Neuronal stem cell (in vitro differentiated cells): Measurements from ENCODE around the gene HRAS.

Experiments used
- DNase-seq: peaks from one replicate; pipeline ENCODE4 v3.0.0-alpha.2; 2013; ENCODE audit warnings: low spot score
- H2AFZ ChIP-seq: one replicate; pipeline ENCODE4 v1.6.1; 2013; ENCODE audit warnings: mild to moderate bottlenecking, low read length, inconsistent platforms
- H2AK5ac ChIP-seq: 2 replicates; pipeline ENCODE4 v1.6.1; 2013; ENCODE audit warnings: low read depth, mild to moderate bottlenecking, inconsistent platforms, low read length, moderate library complexity, mixed read lengths
- H2BK120ac ChIP-seq: 2 replicates; pipeline ENCODE4 v1.6.1; 2013; ENCODE audit warnings: low read depth, mild to moderate bottlenecking, inconsistent platforms, low read length, moderate library complexity, mixed read lengths
- H2BK12ac ChIP-seq: one replicate; pipeline ENCODE4 v1.6.1; 2013; ENCODE audit warnings: low read length, inconsistent platforms
- H2BK15ac ChIP-seq: 2 replicates; pipeline ENCODE4 v1.6.1; 2013; ENCODE audit warnings: mild to moderate bottlenecking, low read length, inconsistent platforms, mixed read lengths
- H2BK5ac ChIP-seq: one replicate; pipeline ENCODE4 v1.6.1; 2013; ENCODE audit warnings: inconsistent platforms, mild to moderate bottlenecking, low read length, moderate library complexity
- H3K14ac ChIP-seq: one replicate; pipeline ENCODE4 v1.6.1; 2013; ENCODE audit warnings: low read length, inconsistent platforms
- H3K18ac ChIP-seq: 2 replicates; pipeline ENCODE4 v1.6.1; 2013; ENCODE audit warnings: low read length, inconsistent platforms
- H3K23ac ChIP-seq: 2 replicates; pipeline ENCODE4 v1.6.1; 2013; ENCODE audit warnings: low read depth, mild to moderate bottlenecking, mixed read lengths, low read length, inconsistent platforms; ENCODE audit not compliant: poor library complexity
- H3K27ac ChIP-seq: replicated peaks from 3 replicates; pipeline ENCODE4 v1.5.1; 2013; ENCODE audit warnings: low read length, inconsistent platforms
- H3K27me3 ChIP-seq, 3 experiments: 2 replicates each; pipeline ENCODE4 v1.6.1; 2013; ENCODE audit warnings: low read length in 3 of 3, mild to moderate bottlenecking in 2 of 3, inconsistent platforms in 1 of 3, low read depth in 1 of 3, mixed read lengths in 1 of 3, moderate library complexity in 1 of 3; ENCODE audit not compliant: control insufficient read depth in 3 of 3, insufficient read depth in 3 of 3
- H3K36me3 ChIP-seq, 2 donors: replicated peaks in 1 of 2; 2 replicates each; pipeline ENCODE4 v1.6.1; 2013; ENCODE audit warnings: low read length in 2 of 2; ENCODE audit not compliant: control insufficient read depth in 2 of 2, insufficient read depth in 2 of 2
- H3K4ac ChIP-seq: 2 replicates; pipeline ENCODE4 v1.6.1; 2013; ENCODE audit warnings: inconsistent platforms, mild to moderate bottlenecking, low read length, moderate library complexity
- H3K4me1 ChIP-seq, 2 donors: 1 replicate in 1 of 2; 2 replicates in 1 of 2; pipeline ENCODE4 v1.6.1; 2013; ENCODE audit warnings: low read length in 2 of 2, low read depth in 1 of 2; ENCODE audit not compliant: control insufficient read depth in 2 of 2, insufficient read depth in 1 of 2
- H3K4me2 ChIP-seq: one replicate; pipeline ENCODE4 v1.6.1; 2013; ENCODE audit warnings: mild to moderate bottlenecking, low read length, inconsistent platforms; ENCODE audit not compliant: insufficient read depth, poor library complexity, severe bottlenecking
- H3K4me3 ChIP-seq, 2 donors: 2 replicates each; pipeline ENCODE4 v1.5.1; 2013; ENCODE audit warnings: low read length in 2 of 2, mild to moderate bottlenecking in 2 of 2, inconsistent platforms in 1 of 2, moderate library complexity in 1 of 2
- H3K79me1 ChIP-seq: one replicate; pipeline ENCODE4 v1.6.1; 2013; ENCODE audit warnings: low read depth, mild to moderate bottlenecking, inconsistent platforms, low read length, moderate library complexity
- H3K9ac ChIP-seq: one replicate; pipeline ENCODE4 v1.6.1; 2013; ENCODE audit warnings: mild to moderate bottlenecking, low read depth, low read length, inconsistent platforms; ENCODE audit not compliant: poor library complexity
- H3K9me3 ChIP-seq, 2 donors: replicated peaks in 1 of 2; 2 replicates each; pipeline versions ENCODE3 to v1.6.1; 2013; ENCODE audit warnings: low read length in 2 of 2, mild to moderate bottlenecking in 2 of 2, inconsistent platforms in 1 of 2, low read depth in 1 of 2, mixed read lengths in 1 of 2, moderate library complexity in 1 of 2; ENCODE audit not compliant: control insufficient read depth in 2 of 2, insufficient read depth in 1 of 2
- H4K8ac ChIP-seq: one replicate; pipeline ENCODE4 v1.6.1; 2013; ENCODE audit warnings: low read depth, mild to moderate bottlenecking, inconsistent platforms, low read length, moderate library complexity
- H4K91ac ChIP-seq: one replicate; pipeline ENCODE4 v1.6.1; 2013; ENCODE audit warnings: low read length, low read depth, mild to moderate bottlenecking, inconsistent platforms; ENCODE audit not compliant: poor library complexity
- WGBS, 2 donors: extraction: QIAGEN DNeasy Blood & Tissue Kit; methylation state at CpG; one replicate each; pipeline ENCODE4 v1.1.7; 2013; ENCODE audit warnings: missing lambda C conversion rate in 2 of 2, mixed read lengths in 1 of 2; ENCODE audit not compliant: insufficient read length in 2 of 2, insufficient replicate concordance in 1 of 2; ENCODE audit errors: extremely low coverage in 2 of 2; 5-methylcytosine and 5-hydroxymethylcytosine counted together

HRAS gene

GRCh38 chr11:550746-551085 is 15.3 kb upstream of the HRAS start:
- Histone ChIP-seq H3K14ac (no peak overlapping the region), H3K9me3 (no peaks in the 10 kb centered on the region), H3K18ac (peak overlapping the region; percentile 52), H3K27ac (no peak overlapping the region), H2BK12ac (no peak overlapping the region), H3K4me3 (peak overlapping the region in 1 of 2 donors; percentile 10), H3K9ac (peak overlapping the region; percentile 9), H2AK5ac (peak overlapping the region; percentile 89), H2AFZ (no peak overlapping the region), H3K4me1 (peaks cover 0 to 7% of the 10 kb centered on the region in 2 donors), H2BK5ac (no peak overlapping the region), H4K91ac (no peak overlapping the region), H3K23ac (peak overlapping the region; percentile 25), H2BK120ac (no peak overlapping the region), H3K27me3 (peaks cover 3 to 9% (median 8%) of the 10 kb centered on the region in 3 experiments), H3K36me3 (no peaks in the 10 kb centered on the region), H4K8ac (no peak overlapping the region), H2BK15ac (no peak overlapping the region), H3K79me1 (no peaks in the 10 kb centered on the region), H3K4me2 (no peak overlapping the region), H3K4ac (peak overlapping the region; percentile 66)
- WGBS, 2 donors = no CpG with 5 or more reads among the region's 5 CpGs
- no peak for DNase-seq

GRCh38 chr11:550021-550745 is 14.8 kb upstream of the HRAS start:
- Histone ChIP-seq H3K27ac (no peak overlapping the region), H4K8ac (no peak overlapping the region), H3K79me1 (no peaks in the 10 kb centered on the region), H2BK12ac (no peak overlapping the region), H3K14ac (no peak overlapping the region), H2BK120ac (no peak overlapping the region), H3K4me1 (peaks cover 0 to 6% of the 10 kb centered on the region in 2 donors), H4K91ac (no peak overlapping the region), H2BK15ac (peak overlapping the region; percentile 58), H3K4me2 (no peak overlapping the region), H3K9ac (peak overlapping the region; percentile 9), H3K4me3 (peak overlapping the region in 1 of 2 donors; percentile 10), H3K4ac (no peak overlapping the region), H3K23ac (peak overlapping the region; percentile 43), H2AK5ac (peak overlapping the region; percentile 89), H2AFZ (no peak overlapping the region), H3K9me3 (no peaks in the 10 kb centered on the region), H3K18ac (peak overlapping the region; percentile 52), H3K27me3 (peaks cover 0 to 6% (median 4%) of the 10 kb centered on the region in 3 experiments), H3K36me3 (no peaks in the 10 kb centered on the region), H2BK5ac (peak overlapping the region; percentile 66)
- DNase-seq = no peak
- WGBS, 2 donors = no CpG with 5 or more reads among the region's 25 CpGs

DNA sequence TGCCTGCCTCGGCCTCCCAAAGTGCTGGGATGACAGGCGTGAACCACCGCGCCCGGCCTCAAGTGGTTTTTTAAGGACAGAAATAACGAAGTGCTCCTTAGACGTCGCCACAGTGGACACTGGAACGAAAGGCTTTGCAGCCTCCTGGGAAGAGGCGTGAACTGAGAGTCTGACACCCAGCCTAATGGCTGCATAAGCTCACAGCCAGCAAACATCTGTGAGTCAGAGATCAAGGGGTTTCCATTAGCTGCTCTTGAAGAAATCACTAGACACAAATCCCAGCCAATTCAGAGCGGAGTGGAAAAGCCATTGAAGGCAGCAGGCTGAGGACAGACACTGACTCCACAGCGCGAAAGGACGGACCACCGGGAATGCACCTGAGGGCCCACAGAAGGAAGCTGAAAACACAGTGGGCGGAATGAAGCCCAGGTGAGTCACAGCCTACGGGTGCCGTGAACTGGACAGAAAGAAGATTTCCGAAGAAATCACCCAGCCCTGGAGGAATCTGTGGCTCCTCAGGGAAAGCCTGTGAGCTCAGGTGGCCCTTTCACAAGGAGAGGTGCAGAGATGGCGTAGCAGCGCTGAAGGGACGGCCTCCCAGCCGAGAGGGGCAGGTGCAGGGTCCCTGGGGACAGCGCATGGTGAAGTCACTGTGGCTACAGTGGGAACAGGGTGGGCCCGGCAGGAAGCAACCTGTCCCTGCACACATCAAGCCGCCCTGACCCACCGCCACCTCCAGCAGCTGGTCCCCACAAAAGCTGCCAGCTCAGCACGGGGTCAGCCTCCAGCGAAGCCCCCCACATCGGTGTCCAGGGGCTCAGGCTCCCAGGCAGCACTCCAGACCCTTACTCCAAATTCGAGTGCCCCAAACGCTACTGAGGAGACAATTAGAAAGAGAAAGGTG is 13.6 kb upstream of the HRAS start:
- H3K9ac ChIP-seq = no peak overlapping the region
- no peak overlapping the region for H3K14ac ChIP-seq
- peak overlapping the region; percentile 64 for H2BK15ac ChIP-seq
- H3K18ac ChIP-seq = peak overlapping the region; percentile 17
- no peaks in the 10 kb centered on the region for H3K9me3 ChIP-seq
- no peaks in the 10 kb centered on the region for H3K79me1 ChIP-seq
- peak overlapping the region; percentile 52 for H3K23ac ChIP-seq
- WGBS, 2 donors = no CpG with 5 or more reads among the region's 32 CpGs
- H3K4me2 ChIP-seq = no peak overlapping the region
- no peak overlapping the region for H3K27ac ChIP-seq
- no peak overlapping the region for H2BK120ac ChIP-seq
- H2BK12ac ChIP-seq = no peak overlapping the region
- no peak overlapping the region for H3K4me3 ChIP-seq
- H3K4ac ChIP-seq = no peak overlapping the region
- H2AFZ ChIP-seq = no peak overlapping the region
- peaks cover 0 to 5% of the 10 kb centered on the region in 2 donors for H3K4me1 ChIP-seq
- H2BK5ac ChIP-seq = peak overlapping the region; percentile 66
- no peak overlapping the region for H4K8ac ChIP-seq
- peaks cover 0 to 3% (median 2%) of the 10 kb centered on the region in 3 experiments for H3K27me3 ChIP-seq
- H4K91ac ChIP-seq = no peak overlapping the region
- peak overlapping the region; percentile 61 for H2AK5ac ChIP-seq
- no peaks in the 10 kb centered on the region for H3K36me3 ChIP-seq
- no peak for DNase-seq

- no peaks in the 10 kb centered on the region for H3K9me3 ChIP-seq
- H2AK5ac ChIP-seq = peak overlapping the region; percentile 63
- H3K4me1 ChIP-seq = peaks cover 3 to 5% of the 10 kb centered on the region in 2 donors
- H2AFZ ChIP-seq = no peak overlapping the region
- peak overlapping the region; percentile 65 for H3K23ac ChIP-seq
- H2BK15ac ChIP-seq = no peak overlapping the region
- peak overlapping the region; percentile 23 for H4K8ac ChIP-seq
- peak overlapping the region; percentile 38 for H3K18ac ChIP-seq
- H3K36me3 ChIP-seq = no peaks in the 10 kb centered on the region
- no peak overlapping the region for H3K4me3 ChIP-seq
- no peak overlapping the region for H3K9ac ChIP-seq
- H3K4me2 ChIP-seq = no peak overlapping the region
- H2BK120ac ChIP-seq = no peak overlapping the region
- WGBS, 2 donors = no CpG with 5 or more reads among the region's 11 CpGs
- H4K91ac ChIP-seq = no peak overlapping the region
- DNase-seq = no peak
- no peak overlapping the region for H3K14ac ChIP-seq
- no peaks in the 10 kb centered on the region for H3K27me3 ChIP-seq
- H2BK5ac ChIP-seq = no peak overlapping the region
- H2BK12ac ChIP-seq = no peak overlapping the region
- H3K79me1 ChIP-seq = no peaks in the 10 kb centered on the region
- H3K4ac ChIP-seq = no peak overlapping the region
- no peak overlapping the region for H3K27ac ChIP-seq
Observed at GRCh38 chr11:545171-545570, 9.8 kb upstream of the HRAS start.
